Activated T-cell treated with anti-CD3 and anti-CD28 coated beads, Interleukin-2, amount 50 U/mL, for 24 hours (primary cell): ENCODE data around the gene PTCSC3.

Experiments
- DNase-seq: peaks from one replicate; pipeline ENCODE4 v3.0.0-alpha.2; 2020
- H3K27ac Mint-ChIP-seq: 2 replicates; pipeline ENCODE4 v1.8.0; 2020; ENCODE audit warnings: mild to moderate bottlenecking, mixed read lengths
- H3K27me3 Mint-ChIP-seq: 2 replicates; pipeline ENCODE4 v1.8.0; 2020; ENCODE audit warnings: mixed read lengths
- H3K36me3 Mint-ChIP-seq: 2 replicates; pipeline ENCODE4 v1.8.0; 2020; ENCODE audit warnings: low read depth, mixed read lengths
- H3K4me1 Mint-ChIP-seq: 2 replicates; pipeline ENCODE4 v1.8.0; 2020; ENCODE audit warnings: low read depth, mixed read lengths
- H3K4me3 Mint-ChIP-seq: 2 replicates; pipeline ENCODE4 v1.8.0; 2020; ENCODE audit warnings: mild to moderate bottlenecking, moderate library complexity, mixed read lengths
- H3K9me3 Mint-ChIP-seq: 2 replicates; pipeline ENCODE4 v1.8.0; 2020; ENCODE audit warnings: mixed read lengths

PTCSC3 gene

DNA sequence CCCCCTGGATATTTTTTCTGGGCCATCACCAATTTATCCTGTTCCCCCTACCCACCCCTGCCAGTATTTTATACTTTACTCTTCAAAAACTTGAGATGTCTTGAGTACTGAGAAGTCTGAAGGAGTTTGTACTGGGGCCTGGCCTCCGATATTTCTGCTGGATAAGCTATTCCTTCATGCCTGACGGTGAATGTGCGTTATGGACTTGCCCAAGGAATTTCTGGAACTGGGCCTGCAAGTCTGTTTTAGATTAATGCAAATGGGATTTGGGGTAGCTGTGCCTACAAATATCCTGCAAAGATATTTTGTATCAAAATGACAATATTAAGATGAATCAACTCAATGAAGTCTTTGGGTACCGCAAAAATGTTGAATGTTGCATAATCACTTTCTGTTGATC, at the start of gene PTCSC3:
TSS of gene PTCSC3 (minus strand) at position 199 of the 400 bp plus-strand sequence.
- Mint-ChIP-seq H3K36me3 (no peaks in the 10 kb centered on the region), H3K4me3 (no peak within 1 kb of the TSS), H3K4me1 (no peaks in the 10 kb centered on the region), H3K27me3 (peaks cover 16% of the 10 kb centered on the region), H3K9me3 (no peaks in the 10 kb centered on the region), H3K27ac (no peak within 1 kb of the TSS)
- no peak for DNase-seq

DNA sequence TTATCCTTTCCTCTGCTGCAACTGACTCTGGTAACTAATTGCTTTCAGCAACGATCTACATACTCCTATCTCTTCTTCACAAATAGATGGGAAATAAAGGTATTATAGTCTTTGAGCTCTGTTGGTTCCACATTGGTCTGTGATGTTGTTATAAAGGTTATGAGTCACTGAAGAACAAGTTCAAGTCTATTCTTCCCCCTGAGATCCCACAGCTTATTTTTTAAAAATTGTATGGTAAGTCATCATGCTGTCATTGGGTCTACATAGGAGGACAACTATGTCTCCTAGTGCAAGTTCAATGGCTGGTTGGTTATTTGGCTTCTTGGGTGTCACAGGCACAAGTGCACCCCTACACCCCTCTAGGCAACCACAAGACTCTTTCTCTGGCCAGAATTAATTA, 49.6 kb upstream of the PTCSC3 start:
- Mint-ChIP-seq H3K4me3 (no peak overlapping the region), H3K27me3 (peaks cover 27% of the 10 kb centered on the region), H3K4me1 (no peaks in the 10 kb centered on the region), H3K27ac (no peak overlapping the region), H3K9me3 (no peaks in the 10 kb centered on the region), H3K36me3 (no peaks in the 10 kb centered on the region)
- no peak for DNase-seq

DNA sequence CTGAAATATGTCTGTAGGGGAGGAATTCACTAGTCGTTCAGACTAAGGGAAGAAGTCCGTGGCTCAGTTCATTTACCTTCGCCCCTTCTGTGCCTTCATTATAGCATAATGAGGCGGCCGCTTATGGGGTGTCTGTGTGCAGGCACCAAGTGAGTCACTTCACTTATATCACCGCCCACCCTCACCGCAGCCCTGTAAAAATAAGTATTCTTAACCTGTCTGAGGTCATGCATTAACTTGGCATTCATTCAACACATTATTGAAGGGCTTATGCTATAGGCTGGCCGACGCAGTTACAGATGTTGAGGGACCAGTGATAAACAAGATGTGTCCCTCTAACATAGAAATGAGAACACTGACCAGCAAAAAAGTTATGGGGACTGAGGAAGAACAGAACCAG, 47.7 kb upstream of the PTCSC3 start:
- H3K4me1 Mint-ChIP-seq, result no peaks in the 10 kb centered on the region
- no peak overlapping the region for H3K4me3 Mint-ChIP-seq
- H3K27ac Mint-ChIP-seq, result no peak overlapping the region
- H3K36me3 Mint-ChIP-seq, result no peaks in the 10 kb centered on the region
- peaks cover 20% of the 10 kb centered on the region for H3K27me3 Mint-ChIP-seq
- no peak for DNase-seq
- no peaks in the 10 kb centered on the region for H3K9me3 Mint-ChIP-seq

DNA sequence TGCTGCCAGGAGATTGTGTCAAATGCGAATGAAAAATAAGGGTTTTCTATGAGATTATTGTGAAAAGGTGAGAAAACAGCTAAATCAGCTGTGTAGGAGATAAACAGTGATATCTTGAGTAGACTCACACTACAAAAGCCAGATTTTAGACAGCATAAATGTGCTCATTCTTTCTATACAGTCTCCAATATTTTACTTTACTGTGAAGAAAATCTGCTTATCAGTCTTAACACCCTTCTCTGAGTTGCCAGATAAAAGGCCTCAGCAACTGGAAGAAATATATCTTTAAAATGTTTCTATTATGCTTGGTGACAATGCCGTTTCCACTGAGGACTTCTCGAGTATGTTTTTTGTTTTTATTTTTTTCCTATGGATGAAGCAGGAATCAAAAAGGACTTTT, 47.0 kb upstream of the PTCSC3 start:
- Mint-ChIP-seq H3K4me1 (no peaks in the 10 kb centered on the region), H3K27ac (no peak overlapping the region), H3K9me3 (no peaks in the 10 kb centered on the region), H3K27me3 (peaks cover 22% of the 10 kb centered on the region), H3K4me3 (no peak overlapping the region), H3K36me3 (no peaks in the 10 kb centered on the region)
- DNase-seq, result no peak

DNA sequence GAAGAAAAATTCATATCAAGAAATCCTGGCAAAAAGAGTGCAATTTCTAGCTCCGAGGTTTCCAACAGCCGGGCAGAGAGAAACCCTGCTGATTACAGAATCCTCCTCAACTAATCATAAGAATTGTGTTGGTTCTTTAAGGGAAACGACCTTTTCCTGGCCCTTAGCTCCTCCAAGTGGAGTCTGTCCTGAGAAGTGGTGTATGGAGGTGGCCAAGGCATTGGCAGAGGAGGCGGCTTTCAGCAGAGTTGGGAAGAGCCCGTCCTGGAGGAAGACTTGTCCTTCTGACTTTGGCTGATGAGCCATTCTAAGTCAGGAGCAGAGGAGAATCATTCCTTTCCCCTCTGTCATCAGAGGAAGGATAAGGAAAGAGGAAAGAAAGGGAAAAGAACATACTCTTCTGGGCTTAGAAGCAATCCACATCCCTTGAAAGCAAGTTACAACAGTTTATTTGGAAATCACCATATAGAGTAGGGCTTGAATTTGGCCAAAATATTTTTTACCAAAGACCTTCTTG, 46.5 kb upstream of the PTCSC3 start:
- no peaks in the 10 kb centered on the region for H3K36me3 Mint-ChIP-seq
- H3K9me3 Mint-ChIP-seq, result no peaks in the 10 kb centered on the region
- DNase-seq, result no peak
- no peaks in the 10 kb centered on the region for H3K4me1 Mint-ChIP-seq
- H3K27ac Mint-ChIP-seq, result no peak overlapping the region
- no peak overlapping the region for H3K4me3 Mint-ChIP-seq
- peaks cover 19% of the 10 kb centered on the region for H3K27me3 Mint-ChIP-seq

DNA sequence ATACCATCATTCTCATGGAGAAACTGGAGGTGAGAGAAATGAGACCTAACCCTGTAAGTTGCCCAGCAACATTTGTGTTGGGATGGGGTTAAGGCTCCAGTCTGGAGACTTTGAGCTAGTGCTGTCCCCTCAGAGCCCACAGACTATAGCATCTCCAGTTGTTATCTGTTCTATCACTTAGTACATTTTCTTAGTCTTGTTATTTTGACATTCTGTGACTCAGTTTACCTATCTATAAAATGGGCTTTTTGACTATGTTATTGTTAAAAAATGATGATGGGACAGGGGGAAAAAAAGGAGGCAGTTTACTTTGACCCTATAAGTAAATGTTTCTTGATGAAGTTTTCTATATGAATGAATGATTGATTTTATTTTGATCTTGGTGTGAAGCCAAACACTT, 45.8 kb upstream of the PTCSC3 start:
- Mint-ChIP-seq H3K4me3 (no peak overlapping the region), H3K36me3 (no peaks in the 10 kb centered on the region), H3K4me1 (peaks cover 5% of the 10 kb centered on the region), H3K27me3 (peaks cover 24% of the 10 kb centered on the region), H3K9me3 (no peaks in the 10 kb centered on the region), H3K27ac (no peak overlapping the region)
- DNase-seq, result no peak

DNA sequence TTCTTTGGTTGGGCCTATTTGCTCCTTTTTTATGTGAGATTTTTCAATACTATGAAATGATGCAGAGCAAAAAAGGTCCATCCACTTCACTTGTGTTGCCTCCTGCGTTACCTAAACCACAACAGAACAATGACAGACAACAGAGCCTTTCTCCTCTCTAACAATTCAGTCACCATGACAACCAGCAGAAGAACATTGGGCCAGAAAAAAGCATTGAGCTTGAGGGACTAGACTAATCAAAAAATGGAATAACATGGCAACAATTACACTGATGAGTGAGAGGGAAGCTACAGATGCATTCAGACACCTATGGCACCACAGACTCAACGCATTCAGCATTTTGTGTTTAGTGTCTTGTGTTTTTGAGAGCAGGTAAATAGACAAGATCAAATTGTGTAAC, 44.6 kb upstream of the PTCSC3 start:
- H3K4me1 Mint-ChIP-seq, result peaks cover 15% of the 10 kb centered on the region
- no peaks in the 10 kb centered on the region for H3K9me3 Mint-ChIP-seq
- no peak for DNase-seq
- peaks cover 36% of the 10 kb centered on the region for H3K27me3 Mint-ChIP-seq
- H3K36me3 Mint-ChIP-seq, result no peaks in the 10 kb centered on the region
- H3K27ac Mint-ChIP-seq, result no peak overlapping the region
- no peak overlapping the region for H3K4me3 Mint-ChIP-seq

DNA sequence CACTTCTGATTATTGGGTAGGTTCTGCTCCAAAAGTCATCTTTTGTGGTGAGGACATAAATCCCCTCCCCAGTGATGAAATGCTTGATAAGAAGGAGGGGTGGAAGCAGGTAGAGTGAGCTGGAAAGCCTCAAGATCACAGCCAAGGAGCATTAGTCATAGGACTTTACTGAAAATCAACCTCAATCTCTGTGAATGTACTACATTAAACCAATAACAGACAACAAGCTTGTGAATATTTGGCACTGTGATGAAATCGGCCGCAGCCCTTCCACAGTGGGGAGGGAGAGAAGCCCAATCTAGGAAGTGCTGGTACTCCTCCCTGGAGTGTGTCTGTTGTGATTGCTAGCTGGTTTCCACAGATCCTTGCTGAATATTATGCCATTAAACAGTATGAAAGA, 41.2 kb upstream of the PTCSC3 start:
- Mint-ChIP-seq H3K27me3 (peaks cover 38% of the 10 kb centered on the region), H3K36me3 (no peaks in the 10 kb centered on the region), H3K27ac (no peak overlapping the region), H3K4me3 (no peak overlapping the region), H3K4me1 (peaks cover 24% of the 10 kb centered on the region), H3K9me3 (no peaks in the 10 kb centered on the region)
- DNase-seq, result no peak

DNA sequence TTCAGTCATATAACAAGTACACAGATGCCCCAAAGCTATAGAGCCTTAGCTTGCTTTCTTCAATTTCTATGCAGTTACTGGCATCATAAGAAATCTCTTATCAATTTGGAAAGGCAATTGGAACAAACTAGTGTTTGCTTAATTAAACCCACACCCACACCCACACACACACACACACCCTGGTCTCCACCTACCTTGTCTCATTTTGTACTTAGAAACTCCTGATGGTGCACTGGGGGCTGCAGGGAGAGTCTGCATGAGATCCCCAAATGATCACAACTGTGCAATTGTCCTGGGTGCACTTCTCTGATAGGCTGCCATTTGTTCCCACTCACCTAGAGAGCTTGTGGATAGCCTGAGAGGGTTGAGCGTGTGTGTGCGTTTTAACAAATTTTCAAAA, 40.5 kb upstream of the PTCSC3 start:
- Mint-ChIP-seq H3K4me1 (peaks cover 31% of the 10 kb centered on the region), H3K36me3 (no peaks in the 10 kb centered on the region), H3K9me3 (no peaks in the 10 kb centered on the region), H3K4me3 (no peak overlapping the region), H3K27ac (peak overlapping the region; percentile 13), H3K27me3 (peaks cover 37% of the 10 kb centered on the region)
- DNase-seq, result no peak

DNA sequence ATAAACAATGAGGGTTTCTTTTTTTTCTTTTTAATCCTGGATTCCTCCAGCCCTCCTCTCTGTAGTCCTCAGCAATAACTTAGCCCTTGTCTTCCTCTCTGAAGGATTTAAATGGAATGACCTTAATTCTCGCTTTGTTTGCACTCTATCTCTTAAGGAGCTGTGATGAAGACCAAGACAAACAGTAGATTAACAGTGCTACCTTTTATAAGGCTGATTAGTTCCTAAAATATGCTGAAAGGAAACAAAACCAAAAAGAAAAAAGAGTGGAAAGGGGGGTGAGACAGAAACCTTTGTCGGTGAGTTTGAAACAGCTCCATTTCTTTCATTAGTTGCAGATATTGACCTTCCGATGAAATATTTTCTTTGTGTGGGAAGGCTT, 38.7 kb upstream of the PTCSC3 start:
- no peak overlapping the region for H3K4me3 Mint-ChIP-seq
- H3K27ac Mint-ChIP-seq, result no peak overlapping the region
- DNase-seq, result no peak
- H3K27me3 Mint-ChIP-seq, result peaks cover 34% of the 10 kb centered on the region
- H3K9me3 Mint-ChIP-seq, result no peaks in the 10 kb centered on the region
- no peaks in the 10 kb centered on the region for H3K36me3 Mint-ChIP-seq
- peaks cover 32% of the 10 kb centered on the region for H3K4me1 Mint-ChIP-seq

DNA sequence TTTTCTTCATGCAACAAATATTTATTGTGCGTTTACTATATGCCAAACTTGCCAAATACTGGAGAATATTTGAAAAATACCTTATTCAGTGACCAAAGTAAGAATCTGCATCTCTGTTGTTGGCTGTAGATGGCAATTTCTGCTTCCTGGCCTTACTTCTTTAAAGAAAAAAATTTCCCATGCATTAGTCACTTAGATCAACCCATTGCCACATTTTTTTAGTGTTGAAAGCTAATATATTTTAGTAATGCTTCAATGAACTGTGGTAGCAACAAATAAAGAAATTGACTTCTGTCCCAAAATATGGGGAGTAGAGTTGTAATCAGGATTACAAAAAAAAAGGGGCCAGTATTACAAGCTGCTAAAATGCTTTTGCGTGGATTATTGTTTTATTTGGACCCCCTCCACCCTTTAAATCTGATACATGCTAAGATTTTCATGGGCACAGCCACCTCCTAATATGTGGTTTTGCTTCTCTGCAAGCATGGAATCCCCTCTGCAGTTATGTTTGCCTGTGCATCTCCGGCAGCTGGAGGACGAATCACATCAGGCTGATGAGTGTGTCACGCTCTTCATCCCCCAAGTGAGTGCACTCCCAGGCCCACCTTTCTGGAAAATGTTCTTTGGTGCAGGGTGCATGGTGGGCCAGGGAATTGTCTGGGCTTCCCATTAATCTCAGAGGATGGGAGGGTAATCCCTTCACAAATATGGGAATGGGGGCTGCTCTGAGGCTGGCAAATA, 38.1 kb upstream of the PTCSC3 start:
- peaks cover 34% of the 10 kb centered on the region for H3K27me3 Mint-ChIP-seq
- H3K36me3 Mint-ChIP-seq, result no peaks in the 10 kb centered on the region
- no peak for DNase-seq
- no peaks in the 10 kb centered on the region for H3K9me3 Mint-ChIP-seq
- no peak overlapping the region for H3K4me3 Mint-ChIP-seq
- no peak overlapping the region for H3K27ac Mint-ChIP-seq
- peaks cover 32% of the 10 kb centered on the region for H3K4me1 Mint-ChIP-seq

DNA sequence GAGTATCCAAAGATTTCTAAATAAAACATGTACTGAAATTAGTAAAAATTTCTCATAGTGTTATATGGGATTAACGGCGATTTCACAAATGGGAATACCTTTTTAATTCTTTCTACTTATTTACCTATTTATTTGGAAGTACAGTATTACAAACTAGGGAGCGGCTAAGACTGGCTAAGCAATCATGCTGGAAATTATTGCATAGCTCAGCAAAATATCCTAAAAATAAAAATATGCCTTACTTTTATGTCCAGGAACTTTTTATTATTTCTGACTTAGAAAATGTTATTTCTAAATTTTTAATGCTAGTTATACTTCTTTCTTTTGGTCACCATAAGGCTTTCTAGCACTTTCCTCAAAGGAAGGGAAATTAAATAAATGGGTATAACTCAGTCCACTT, 36.5 kb upstream of the PTCSC3 start:
- Mint-ChIP-seq H3K9me3 (no peaks in the 10 kb centered on the region), H3K27me3 (peaks cover 29% of the 10 kb centered on the region), H3K4me1 (peaks cover 32% of the 10 kb centered on the region), H3K4me3 (no peak overlapping the region), H3K27ac (no peak overlapping the region), H3K36me3 (no peaks in the 10 kb centered on the region)
- no peak for DNase-seq

DNA sequence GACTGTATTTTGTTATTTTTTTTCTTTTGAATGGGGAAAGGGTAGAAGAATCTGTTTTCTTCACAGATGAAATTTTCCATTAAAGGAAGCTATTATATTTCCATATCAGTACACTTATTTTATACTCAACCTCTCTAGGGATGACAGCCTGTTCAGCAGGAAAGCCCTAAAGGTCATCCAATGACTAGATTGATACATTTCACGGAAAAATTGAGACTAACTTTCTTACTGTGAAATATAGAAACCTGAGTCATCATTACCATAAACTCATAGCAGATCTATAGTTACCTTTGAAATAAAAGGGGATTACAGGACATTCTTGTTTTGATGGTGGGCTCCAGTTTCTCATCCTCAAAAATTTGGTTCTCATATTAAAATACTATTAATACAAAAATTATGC, 36.1 kb upstream of the PTCSC3 start:
- Mint-ChIP-seq H3K27ac (peak overlapping the region; percentile 78), H3K4me3 (no peak overlapping the region), H3K27me3 (peaks cover 26% of the 10 kb centered on the region), H3K9me3 (no peaks in the 10 kb centered on the region), H3K4me1 (peaks cover 29% of the 10 kb centered on the region), H3K36me3 (no peaks in the 10 kb centered on the region)
- DNase-seq, result no peak

DNA sequence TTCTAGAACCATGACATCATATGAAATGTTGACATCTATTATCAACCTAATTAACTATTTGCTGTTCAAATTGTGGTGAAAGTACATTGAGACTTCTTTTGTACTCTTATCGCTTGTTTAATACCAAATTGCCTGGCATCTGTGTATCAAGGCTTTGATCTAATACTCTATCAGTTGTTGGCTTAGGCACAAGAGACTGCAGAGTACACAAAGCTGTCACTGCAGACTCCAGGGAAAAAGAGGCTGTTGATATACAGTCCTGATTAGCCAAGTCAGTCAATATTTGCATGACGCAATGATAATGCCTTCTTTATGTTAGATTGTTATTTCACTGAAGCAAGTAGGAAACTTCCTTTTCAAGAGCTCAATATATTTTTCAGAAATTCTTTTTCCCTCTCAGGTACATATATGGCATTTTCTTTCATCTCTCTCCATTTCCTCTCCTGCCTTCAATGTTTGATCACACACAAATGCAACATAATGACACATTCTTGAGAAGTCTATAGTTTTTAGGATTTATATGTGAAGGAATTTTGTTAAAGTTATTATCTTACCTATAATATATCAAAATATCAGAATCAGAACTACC, 32.3 kb upstream of the PTCSC3 start:
- Mint-ChIP-seq H3K27me3 (peaks cover 8% of the 10 kb centered on the region), H3K36me3 (no peaks in the 10 kb centered on the region), H3K9me3 (no peaks in the 10 kb centered on the region), H3K4me3 (no peak overlapping the region), H3K4me1 (peaks cover 13% of the 10 kb centered on the region), H3K27ac (no peak overlapping the region)
- DNase-seq, result no peak

DNA sequence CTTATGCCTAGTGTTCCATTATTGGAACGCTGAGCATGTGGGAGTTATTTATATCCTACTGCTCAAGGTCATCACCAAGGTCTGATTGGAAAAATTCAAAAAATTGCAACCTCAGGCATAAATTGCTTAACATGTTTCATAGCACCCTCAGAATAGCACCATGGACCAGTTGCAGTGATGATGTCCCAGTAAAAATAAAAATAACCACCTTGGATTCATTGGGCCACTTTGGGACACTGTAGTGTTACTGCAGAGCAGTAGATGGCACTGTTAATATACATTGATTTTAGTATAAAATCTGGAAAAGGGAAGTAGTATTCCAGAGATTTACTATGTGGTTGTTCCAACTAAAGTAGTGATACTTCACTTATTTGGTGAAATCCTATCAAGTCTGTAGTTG, 31.0 kb upstream of the PTCSC3 start:
- H3K4me3 Mint-ChIP-seq, result no peak overlapping the region
- H3K4me1 Mint-ChIP-seq, result peaks cover 6% of the 10 kb centered on the region
- peaks cover 4% of the 10 kb centered on the region for H3K27me3 Mint-ChIP-seq
- no peak for DNase-seq
- no peaks in the 10 kb centered on the region for H3K36me3 Mint-ChIP-seq
- peaks cover 1% of the 10 kb centered on the region for H3K9me3 Mint-ChIP-seq
- H3K27ac Mint-ChIP-seq, result no peak overlapping the region
